ENCODE measurements around the gene C9orf40.

C9orf40 gene

GRCh38 chr9:74935008-74935407 is 17.7 kb downstream of the C9orf40 start:
- no peak for DNase-seq

GRCh38 chr9:74921737-74922136 is 31.0 kb downstream of the C9orf40 start:
- DNase-seq: no peak

- no peak for DNase-seq
These were observed 31.6 kb downstream of the C9orf40 start for GRCh38 chr9:74920944-74921626.

- DNase-seq: no peak
These were observed 42.7 kb downstream of the C9orf40 start for GRCh38 chr9:74910036-74910435.

DNA sequence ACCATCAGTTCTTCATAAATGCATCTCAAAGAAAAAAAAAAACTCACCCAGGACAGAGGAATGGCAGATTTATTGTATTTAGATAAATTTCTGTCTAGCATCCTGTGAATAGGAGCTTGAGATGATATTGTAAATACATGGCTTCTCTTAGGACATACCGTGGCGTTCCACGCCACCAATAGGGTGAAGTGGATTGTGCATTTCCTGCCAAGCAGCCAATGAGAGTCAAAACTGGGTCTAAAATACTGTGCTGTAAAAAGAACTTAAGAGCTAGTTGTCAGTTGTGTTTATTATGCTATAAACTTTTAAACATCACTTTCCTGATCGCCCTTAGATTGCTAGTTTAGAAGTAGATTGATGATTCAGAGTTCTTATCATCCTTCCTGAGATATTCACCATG is 44.0 kb downstream of the C9orf40 start:
- DNase-seq: no peak

DNA sequence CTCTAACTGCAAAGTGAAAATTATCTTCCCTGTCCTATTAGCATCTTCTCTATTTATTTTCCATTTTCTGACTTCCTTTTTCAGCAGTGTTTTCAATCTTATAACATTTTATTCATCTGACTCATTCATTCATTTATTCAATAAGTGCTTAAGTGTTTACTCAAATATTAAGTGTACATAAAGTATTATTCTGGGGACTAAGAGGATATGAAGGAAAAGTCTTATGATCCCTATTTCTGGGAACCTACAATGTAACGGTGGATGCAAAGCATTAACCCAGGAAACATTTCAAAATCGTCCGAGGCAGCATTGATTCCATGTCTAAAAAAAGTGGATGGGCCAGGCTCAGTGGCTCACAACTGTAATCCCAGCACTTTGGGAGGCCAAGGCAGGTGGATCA is 45.6 kb downstream of the C9orf40 start:
- no peak for DNase-seq

DNA sequence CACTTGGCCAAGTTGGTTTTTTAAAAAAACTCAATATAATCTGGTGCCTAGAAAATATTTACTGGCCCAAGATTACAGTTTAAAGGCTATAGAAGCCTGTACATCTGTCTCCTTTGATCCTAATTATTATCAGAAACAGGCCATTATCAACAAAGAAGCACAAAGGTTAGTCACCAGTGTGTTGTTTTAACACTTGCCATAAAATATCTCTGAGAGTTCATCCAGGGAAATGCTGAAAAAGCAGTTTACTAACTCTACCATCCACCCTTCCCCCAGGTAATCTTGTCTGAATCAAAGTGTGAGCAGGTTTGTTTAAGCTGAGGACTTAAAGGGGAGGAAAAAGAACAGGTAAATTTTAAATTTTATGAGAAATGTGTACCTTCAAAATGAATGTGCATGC is 51.7 kb downstream of the C9orf40 start:
- no peak for DNase-seq

Data from stimulated activated CD4-positive, alpha-beta T cell treated with anti-CD3 and anti-CD28 coated beads, Interleukin-12 subunit alpha, Interleukin-12 subunit beta, amount 100 ng/mL, for 4 hours (primary cell).